GM18858 (cell line): Measurements from ENCODE around the gene ORMDL2.

Experiments
- ATAC-seq: cut with Tn5 transposase; IDR thresholded peaks from one replicate; pipeline ENCODE4 v1.9.1; 2021; ENCODE audit not compliant: unreplicated experiment

The ORMDL2 gene, protein sequence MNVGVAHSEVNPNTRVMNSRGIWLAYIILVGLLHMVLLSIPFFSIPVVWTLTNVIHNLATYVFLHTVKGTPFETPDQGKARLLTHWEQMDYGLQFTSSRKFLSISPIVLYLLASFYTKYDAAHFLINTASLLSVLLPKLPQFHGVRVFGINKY

DNA sequence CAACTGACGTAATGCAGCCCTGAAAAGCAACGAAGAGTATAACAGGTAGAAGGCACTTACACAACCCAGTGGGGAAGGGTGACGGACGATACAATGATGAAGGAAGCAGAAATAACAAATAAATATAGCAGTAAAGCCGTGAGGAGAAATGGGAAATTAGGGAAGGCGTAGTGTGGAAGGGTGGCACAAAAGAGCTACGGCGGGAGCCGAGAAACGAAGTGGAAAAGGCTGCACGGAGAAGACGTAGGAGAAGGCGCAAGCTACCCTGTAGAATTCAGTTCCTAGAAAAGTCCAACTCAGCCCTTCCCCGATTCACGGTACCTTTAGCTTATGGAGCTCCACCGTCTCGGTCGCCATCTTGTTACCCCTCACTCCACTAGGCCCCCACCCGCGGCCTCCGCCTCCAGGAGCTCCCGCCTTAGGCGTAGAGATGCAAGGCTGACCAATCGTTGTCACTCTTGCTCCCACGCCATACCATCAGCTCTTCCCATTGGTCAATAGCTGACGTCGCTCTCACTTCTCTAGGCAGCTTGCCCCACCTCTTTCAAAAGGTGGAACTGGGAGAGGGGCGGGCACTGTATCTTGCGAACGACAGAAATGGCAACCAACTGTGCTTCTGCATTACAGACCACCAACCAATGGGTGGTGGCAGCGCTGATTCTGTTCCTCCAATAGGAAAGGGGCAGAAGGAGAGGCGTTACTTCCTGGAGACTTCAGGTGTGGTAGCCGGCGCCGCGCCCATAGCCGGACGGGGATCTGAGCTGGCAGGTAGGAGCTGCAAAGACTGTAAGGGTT lies at the start of gene ORMDL2, which contains the start of gene SARNP:
ORMDL2 (plus strand) TSS at position 697 of the 795 bp plus-strand sequence. CDS start 959 bp downstream, outside the sequence.
SARNP (minus strand) TSS at position 380 of the 795 bp plus-strand sequence; CDS start at position 357, 23 bp downstream.
- ATAC-seq, result peak; percentile 95

DNA sequence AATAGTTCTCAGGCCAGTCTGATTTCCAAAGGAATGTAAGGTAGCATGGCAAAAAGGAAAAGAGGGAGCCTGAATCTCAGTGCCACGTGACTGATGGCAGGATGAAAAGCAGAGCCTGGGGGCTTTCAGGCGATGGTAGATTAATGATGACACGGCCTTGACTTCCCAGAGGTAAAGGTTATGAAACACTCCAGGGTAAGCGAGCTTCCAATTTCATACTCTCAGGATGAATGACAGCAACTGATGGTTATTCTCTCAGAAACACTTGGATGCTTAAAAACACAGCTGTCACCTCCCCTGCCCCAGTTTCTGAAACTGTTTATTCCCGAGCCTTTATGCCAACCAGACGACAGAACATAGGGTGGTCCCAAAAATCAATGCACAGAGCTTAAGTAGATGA lies 46.1 kb upstream of the ORMDL2 start:
- no peak for ATAC-seq

DNA sequence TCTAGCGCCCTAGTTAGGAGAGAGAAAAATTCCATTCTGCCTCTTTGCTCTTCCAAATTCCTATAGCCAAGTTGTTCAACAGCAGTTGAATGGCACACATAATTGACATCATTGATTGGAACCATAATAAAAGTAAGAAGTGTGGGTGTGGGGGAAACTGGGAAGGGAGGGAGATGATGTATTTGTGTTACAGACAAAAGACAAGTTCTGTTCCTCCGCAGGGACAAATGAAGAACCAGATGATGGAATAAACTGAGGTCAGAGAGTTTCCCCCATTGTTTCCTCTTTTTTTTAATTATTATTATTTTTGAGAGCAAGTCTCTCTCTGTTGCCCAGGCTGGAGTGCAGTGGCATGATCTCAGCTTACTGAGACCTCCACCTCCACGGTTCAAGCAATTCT lies 40.0 kb upstream of the ORMDL2 start:
- no peak for ATAC-seq

DNA sequence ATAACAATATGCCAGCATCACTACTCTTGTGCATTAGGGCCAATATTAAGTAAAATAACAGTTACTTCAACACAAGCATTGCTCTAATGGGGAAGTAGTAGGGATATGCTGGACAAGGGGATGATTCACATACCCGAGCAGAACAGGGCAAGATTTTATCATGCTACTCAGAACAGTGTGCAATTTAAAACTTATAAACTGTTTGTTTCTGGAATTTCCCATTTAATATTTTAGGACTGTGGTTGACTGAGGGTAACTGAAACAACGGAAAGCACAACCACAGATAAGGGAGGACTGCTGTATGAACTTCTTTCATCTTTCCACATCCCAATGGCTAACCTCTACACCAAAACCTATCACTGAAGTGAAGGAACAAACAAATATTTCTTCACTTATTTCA lies 37.2 kb upstream of the ORMDL2 start:
- ATAC-seq, result no peak

DNA sequence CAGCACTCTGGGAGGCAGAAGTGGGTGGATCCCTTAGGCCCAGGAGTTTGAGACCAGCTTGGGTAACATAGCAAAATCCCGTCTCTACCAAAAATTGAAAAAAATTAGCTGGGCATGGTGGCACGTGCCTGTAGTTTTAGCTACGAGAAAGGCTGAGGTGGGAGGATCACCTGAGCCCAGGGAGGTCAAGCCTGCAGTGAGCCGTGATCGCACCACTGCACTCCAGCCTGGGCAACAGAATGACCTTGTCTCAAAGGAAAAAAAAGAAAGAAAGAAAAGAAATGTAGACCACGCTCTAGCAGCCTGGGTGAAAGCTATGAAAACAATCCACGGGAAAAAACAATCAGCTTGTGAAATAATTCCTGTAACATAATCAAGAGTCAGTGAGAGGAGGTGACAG lies 29.3 kb upstream of the ORMDL2 start:
- ATAC-seq, result no peak

DNA sequence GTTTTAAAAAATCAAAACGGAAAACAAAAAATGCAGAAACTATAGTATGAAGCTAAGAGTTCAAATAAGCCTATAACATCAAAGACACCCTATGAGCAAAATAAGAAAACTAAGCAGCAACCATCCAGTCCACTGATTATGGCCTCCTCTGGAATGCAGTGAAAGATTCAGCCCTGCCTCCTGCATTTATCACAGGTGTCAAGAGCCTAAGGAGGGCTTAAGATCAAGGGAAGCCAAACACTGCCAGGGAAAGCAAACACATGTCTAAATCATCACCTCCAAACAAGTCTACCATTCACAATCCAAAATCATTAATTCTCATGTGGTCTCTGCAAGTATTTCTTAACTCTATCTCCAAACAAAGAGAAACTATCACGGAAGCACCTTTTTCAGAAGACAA lies 28.7 kb upstream of the ORMDL2 start:
- no peak for ATAC-seq

DNA sequence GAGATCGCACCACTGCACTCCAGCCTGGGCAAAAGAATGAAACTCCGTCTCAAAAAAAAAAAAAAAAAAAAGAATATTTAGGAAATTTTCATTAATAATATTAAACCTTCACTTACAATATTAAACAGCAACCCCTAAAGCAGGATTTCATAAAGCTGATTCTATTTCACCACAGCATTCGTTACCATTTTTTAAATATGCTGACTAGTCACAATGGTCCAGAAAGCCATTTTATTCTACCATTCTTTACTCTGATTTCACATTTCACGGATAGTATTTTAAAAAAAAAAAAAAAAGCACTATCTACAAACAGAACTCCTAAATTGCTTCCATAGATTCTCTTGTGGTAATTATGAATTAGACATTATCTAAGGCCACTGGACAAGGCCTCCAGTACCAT lies 27.9 kb upstream of the ORMDL2 start:
- no peak for ATAC-seq

DNA sequence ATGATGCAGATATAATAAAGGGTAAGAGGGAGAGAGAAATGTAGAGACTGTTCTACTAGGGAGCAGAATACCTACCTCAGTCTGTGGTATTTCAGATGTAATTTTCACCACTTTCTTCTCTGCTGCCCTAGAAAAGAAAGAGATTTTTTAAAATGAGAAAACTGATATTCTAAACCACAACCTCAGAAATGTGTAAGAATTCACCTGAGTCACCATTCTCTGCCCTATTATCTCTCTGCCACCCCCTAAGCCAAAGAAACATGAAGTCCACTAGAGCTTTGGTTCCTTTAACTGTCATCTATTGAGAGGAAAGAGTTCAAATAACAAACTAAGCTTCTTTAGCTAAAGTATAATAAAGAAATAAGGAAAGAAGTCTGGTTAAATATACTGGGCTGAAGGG lies 21.9 kb upstream of the ORMDL2 start:
- no peak for ATAC-seq

DNA sequence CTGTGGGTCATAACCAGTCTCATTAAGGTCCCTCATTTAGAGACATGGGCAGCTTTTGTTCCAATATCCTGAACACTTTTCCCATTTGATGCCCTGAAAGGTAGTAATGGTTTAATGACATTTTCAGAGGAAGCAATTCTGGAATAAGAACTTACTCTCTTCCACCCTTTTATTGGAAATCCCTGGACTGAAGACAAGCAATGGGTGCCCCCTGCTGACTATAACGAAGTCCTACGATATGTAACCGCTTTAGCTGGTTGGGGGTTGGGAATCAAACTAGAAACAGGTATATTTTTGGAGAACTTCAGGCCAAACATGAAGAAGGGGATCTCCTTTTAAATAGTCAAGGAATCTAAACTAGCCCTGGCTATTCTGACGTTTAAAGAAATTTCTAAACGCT lies 20.8 kb upstream of the ORMDL2 start:
- no peak for ATAC-seq

DNA sequence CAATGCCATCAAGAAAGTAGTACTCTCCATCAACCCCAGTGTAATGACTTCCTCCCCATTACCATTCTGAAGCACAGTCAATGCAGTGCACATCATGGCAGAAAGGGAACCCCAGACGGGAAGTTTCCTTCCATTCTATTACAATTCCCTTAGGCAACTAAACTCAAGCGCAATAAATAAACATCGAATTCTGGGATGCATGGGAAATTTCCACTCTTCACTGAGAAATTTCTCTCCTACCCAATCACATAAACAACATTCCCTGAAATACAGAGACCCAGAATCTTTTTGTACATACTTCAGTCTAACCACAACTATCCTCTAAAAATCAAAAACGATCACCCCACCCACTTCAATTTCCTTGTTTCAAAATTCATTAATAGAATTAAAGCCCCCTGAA lies 20.3 kb upstream of the ORMDL2 start:
- no peak for ATAC-seq

DNA sequence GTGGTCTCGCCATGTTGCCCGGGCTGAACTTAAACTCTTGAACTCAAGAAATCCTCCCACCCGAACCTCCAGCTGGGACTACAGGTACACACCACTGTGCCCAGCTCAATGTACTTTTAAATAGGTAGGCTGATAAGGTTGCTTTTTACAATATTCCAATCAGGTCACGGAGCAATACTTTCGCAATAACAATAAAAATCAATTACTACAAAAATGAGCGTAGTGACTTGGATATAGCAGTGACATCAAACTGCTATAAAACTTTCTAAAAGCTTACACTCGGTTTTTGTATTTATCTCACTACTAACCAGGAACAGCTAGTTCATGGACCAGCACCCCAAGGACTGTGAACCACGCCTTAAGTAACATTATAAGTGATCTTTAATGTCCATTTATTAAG lies 10.9 kb upstream of the ORMDL2 start:
- ATAC-seq, result no peak

DNA sequence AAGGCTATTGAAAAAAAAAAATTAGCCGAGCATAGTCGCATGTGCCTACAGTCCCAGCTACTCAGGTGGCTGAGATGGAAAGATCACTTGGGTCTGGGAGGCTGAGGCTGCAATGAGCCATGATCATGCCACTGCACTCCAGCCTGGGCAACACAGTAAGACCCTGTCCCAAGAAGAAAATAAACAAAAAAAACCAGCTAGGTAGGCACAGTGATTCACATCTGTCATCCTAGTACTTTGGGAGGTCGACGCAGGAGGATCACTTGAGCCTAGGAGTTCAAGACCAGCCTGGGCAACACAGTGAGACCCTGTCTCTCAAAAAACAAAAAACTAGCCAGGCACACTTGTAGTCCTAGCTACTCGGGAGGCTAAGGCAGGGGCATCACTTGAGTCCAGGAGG lies 8.6 kb upstream of the ORMDL2 start:
- ATAC-seq, result no peak

DNA sequence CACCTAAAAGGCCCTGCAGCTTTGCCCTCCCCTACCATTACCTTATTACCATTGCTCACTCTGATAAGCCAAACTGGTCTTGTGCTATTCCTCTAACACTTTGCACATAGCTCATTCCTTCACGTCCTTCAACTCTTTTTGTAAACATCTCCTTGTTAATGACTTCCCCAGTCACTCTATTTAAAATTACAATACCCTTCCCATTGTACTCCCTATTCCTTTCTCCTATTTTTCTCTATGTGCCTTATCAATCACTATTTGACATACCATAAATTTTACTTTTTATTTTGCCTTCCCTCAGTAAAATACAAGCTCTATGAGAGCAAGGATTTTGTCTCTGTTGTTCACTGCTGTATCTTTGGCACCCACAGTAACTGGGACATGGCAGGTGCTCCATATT lies 5.8 kb upstream of the ORMDL2 start:
- ATAC-seq, result no peak

DNA sequence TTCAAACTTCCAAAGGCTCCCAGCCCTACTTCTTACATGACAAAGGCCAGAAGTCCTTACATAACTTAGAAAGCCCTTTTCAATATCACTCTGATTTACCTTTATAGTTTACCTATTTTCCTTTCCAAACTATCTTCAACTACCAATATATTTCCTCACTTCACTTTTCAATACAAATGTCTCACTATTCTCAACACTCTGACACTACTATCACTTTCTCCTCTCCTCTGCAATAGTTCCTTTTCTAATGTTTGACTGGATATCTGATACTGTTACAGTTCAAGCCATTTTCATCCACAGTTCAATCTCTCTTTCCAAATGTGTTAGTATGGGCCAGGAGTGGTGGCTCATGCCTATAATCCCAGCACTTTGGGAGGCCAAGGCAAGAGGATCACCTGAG lies 3.6 kb upstream of the ORMDL2 start:
- no peak for ATAC-seq

DNA sequence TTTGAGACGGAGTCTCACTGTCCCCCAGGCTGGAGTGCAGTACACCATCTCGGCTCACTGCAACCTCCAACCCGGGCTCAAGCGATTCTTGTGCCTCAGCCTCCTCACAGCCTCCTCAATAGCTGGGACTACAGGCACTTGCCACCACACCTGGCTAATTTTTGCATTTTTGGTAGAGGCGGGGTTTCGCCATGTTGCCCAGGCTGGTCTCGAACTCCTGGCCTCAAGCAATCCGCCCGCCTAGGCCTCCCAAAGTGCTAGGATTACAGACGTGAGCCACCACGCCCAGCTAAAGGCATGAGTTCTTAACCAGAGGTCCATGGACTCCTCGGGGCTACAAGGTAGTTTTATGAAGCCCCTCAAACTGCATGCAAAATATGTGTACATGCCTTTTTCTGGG lies 2.4 kb upstream of the ORMDL2 start:
- ATAC-seq, result no peak

DNA sequence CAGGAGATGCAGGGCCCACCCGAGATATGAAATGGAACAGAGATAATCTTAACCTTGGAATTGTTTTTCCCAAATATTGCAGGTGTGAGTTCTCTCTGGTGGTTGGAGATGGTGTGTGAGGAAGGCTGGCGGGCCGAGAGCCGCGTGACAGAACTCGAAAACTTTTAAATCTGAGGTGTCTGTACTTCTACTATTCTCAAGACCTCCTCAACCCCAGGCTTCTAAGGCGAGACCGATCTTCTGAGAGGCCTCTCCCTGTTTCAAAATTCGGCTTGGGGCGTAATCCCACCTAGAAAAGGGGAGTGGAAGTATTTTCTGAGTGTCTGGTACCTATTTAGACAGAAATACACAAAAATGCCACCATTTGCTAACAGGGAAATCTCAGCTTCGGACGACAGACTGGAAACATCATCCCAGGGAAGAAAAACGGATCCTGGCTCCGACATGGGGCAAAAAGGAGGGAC lies 928 bp upstream of the ORMDL2 start:
- no peak for ATAC-seq

DNA sequence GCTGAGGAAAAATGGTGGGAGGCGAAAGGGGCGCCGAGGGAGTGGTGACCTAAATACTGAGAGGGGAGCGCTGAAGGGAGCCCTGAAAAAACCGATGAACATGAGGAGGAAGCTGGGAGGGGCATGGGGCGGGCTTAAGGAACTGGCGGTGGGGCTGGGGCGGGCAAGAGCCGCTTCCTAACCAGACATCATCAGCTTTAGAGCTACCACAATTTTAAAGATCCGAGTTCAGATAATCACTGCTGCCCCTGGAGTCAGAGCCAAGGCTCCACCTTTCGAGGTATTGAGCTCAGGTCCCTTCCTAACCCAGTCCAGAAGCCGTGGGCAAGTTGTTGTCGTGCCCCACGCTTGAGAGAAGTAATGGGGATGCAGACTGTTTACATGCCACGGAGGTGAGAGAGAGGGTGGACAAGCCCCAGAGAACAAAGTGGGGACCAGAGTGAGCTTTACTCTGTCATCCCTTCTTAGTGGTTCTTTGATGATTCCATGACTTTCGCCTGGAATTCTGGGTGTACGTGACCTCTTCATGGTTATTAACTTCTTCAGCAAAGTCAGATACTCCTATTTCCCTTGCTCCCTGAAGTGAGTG lies 393 bp downstream of the ORMDL2 start:
- no peak for ATAC-seq

DNA sequence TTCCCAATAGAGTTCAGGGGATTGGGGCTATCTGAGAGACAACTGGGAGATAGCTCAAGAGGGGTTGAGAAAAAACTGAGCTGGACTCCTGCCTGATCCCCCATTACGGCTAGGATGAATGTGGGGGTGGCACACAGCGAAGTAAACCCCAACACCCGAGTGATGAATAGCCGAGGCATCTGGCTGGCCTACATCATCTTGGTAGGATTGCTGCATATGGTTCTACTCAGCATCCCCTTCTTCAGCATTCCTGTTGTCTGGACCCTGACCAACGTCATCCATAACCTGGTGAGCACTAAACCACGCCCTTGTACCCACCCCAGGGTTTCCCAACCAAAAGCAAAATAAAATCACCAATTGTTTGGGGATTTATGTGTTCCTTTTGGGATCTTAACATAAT lies 1.0 kb downstream of the ORMDL2 start:
- ATAC-seq, result no peak

DNA sequence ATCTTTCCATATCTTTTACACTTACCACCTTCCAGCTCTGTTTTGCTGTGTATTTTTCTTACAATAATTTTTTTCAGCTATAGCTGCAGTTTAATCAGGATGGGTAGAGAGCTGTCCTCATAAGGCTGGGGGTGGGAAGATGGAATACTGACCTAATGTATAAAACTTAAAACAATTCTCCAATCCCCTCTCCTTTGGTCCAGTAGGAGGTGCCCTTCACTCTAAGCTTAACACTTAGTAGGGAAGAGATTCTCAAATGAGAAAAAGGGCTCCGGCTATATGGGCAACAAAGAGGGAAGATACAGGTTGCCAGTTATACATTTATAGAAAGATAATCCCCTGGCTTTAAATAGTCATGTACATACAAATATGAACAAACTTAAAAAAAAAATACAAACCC lies 2.8 kb downstream of the ORMDL2 start:
- no peak for ATAC-seq

DNA sequence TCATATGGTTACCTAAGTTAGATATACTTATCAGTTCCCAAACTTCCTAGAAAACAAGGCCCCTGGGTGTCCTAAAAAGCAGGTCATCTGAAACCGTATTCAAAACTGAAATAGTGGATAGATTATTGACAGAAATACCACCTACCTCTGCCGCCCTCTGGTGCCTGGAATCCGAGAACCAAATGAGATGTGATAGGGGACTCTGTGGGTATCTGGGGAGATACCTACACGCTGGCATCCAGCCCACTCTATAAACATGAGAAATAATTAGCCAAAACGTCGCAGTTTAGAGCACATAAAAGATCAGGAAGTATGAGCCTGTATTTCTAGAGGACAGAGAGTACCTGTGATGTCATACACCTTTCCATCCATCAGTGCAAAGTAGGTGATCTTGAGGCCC lies 4.4 kb downstream of the ORMDL2 start:
- ATAC-seq, result no peak

DNA sequence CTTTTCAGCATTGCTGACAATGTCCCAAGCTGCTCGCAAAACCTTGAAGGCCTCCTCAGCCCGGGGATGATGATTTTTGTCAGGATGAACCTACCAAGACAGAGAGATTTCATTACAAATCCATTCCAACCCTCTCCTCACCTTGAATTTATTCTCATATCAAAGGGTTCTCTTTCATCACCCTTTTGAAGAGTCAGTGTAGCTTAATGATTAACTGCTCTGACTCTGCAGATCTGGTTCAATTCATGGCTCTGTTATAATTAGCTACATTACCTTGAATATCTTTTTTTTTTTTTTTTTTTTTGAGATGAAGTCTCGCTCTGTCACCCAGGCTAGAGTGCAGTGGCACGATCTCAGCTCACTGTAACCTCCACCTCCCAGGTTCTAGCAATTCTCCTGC lies 5.6 kb downstream of the ORMDL2 start:
- no peak for ATAC-seq

DNA sequence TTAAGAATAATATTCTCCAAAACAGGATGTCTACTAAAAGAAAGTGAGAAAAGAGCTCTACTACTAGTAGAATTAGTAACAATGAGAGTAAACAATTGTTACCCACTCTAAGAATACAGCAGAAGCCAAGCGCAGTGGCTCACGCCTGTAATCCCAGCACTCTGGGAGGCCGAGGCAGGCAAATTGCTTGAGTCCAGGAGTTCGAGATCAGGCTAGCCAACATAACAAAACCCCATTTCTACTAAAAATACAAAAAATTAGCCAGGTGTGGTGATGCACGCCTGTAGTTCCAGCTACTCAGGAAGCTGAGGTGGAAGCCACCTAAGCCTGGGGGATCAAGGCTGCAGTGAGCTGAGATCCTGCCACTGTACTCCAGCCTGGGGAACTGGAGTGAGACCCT lies 6.9 kb downstream of the ORMDL2 start:
- no peak for ATAC-seq
